Cardiac muscle cell (in vitro differentiated cells and primary cell): Measurements from ENCODE around the gene PLCXD3. TPM values are rescaled to one million over a fixed set of nuclear protein-coding genes. Genes with fewer than 3 reads are reported as not detected.

Source experiments
- DNase-seq, 2 donors: peaks; one replicate each; pipeline versions ENCODE4 v3.0.0 to v3.0.0-alpha.2; 2010 to 2017; ENCODE audit warnings: low read depth in 1 of 2, low spot score in 1 of 2
- H3K27ac ChIP-seq: fragments of 200-600 bp; sonication (generic); 2 replicates; pipeline ENCODE4 v1.5.1; 2016
- H3K27me3 ChIP-seq: fragments of 200-600 bp; sonication (generic); 2 replicates; pipeline ENCODE4 v1.6.0; 2016; ENCODE audit warnings: control low read depth
- H3K36me3 ChIP-seq: fragments of 200-600 bp; sonication (generic); 2 replicates; pipeline ENCODE4 v1.5.1; 2016; ENCODE audit warnings: control low read depth
- H3K4me1 ChIP-seq: fragments of 200-600 bp; sonication (generic); 2 replicates; pipeline ENCODE4 v1.8.1; 2017; ENCODE audit warnings: low read depth, mild to moderate bottlenecking, mixed run types
- H3K4me3 ChIP-seq: fragments of 200-600 bp; sonication (generic); 2 replicates; pipeline ENCODE4 v1.5.1; 2016; ENCODE audit warnings: mild to moderate bottlenecking
- H3K9me3 ChIP-seq: fragments of 200-600 bp; sonication (generic); 2 replicates; pipeline ENCODE4 v1.5.1; 2017; ENCODE audit warnings: low read depth, mild to moderate bottlenecking, control low read depth
- polyA plus RNA-seq: library from polyadenylated mRNA; unstranded; fragments of >200 nt; fragmentation: Nextera tagmentation; extraction: Ambion mirVana; gene quantifications from 2 replicates; pipeline ENCODE4 v1.2.1, GENCODE V29; 2016
- total RNA-seq: library from RNA; depleted of rRNA; stranded (reverse); fragments of >200 nt; gene quantifications from 2 replicates; pipeline ENCODE4 v1.2.3, GENCODE V29; 2016
- TF ChIP-seq, protein P1 (sequence below): IDR thresholded peaks from 2 replicates; pipeline ENCODE4 v1.5.1; 2012; ENCODE audit warnings: low read depth, mild to moderate bottlenecking, low read length

The PLCXD3 gene
- total and polyA plus RNA-seq, 2 experiments from 2014 or later: 7.9 to 58.6 TPM

DNA sequence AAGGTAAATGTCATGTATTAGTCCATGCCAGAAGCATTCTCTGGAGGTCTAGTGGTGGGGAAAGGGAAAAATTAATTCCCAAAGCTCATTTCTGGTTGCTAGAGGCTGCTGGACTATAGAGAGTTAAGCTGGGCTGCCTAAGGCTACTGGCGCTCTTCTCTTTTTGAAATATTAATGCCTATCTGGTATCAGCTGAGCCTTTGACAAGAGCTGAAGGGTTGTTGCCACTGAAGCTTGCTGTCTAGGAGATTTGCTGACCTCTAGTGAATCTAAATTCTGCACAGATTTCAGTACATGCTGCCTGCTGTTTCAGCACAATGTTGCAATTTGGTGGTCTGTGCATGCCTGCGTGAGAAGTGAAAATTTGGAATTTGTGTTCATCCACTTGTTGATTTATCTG lies 29.1 kb upstream of the PLCXD3 start:
- Histone ChIP-seq H3K4me3 (no peak overlapping the region), H3K4me1 (peaks cover 15% of the 10 kb centered on the region), H3K36me3 (no peaks in the 10 kb centered on the region), H3K9me3 (no peaks in the 10 kb centered on the region), H3K27me3 (no peaks in the 10 kb centered on the region), H3K27ac (peak overlapping the region; percentile 5)
- peak; percentile 15 to 40 for DNase-seq
- TF ChIP-seq, protein P1, sequence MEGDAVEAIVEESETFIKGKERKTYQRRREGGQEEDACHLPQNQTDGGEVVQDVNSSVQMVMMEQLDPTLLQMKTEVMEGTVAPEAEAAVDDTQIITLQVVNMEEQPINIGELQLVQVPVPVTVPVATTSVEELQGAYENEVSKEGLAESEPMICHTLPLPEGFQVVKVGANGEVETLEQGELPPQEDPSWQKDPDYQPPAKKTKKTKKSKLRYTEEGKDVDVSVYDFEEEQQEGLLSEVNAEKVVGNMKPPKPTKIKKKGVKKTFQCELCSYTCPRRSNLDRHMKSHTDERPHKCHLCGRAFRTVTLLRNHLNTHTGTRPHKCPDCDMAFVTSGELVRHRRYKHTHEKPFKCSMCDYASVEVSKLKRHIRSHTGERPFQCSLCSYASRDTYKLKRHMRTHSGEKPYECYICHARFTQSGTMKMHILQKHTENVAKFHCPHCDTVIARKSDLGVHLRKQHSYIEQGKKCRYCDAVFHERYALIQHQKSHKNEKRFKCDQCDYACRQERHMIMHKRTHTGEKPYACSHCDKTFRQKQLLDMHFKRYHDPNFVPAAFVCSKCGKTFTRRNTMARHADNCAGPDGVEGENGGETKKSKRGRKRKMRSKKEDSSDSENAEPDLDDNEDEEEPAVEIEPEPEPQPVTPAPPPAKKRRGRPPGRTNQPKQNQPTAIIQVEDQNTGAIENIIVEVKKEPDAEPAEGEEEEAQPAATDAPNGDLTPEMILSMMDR: no peak

DNA sequence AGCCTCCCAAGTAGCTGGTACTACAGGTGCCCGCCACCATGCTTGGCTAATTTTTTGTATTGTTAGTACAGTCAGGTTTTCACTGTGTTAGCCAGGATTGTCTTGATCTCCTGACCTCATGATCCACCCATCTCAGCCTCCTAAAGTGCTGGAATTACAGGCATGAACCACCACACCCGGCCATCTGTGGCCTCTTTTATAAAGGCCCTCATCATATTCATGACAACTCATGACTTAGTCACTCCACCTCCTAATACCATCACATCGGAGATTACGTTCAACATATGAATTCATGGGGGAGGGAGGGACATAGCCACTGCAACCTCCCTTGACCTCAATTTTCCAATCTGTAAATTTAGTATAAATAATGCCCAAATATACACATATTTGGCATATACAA lies 27.2 kb upstream of the PLCXD3 start:
- peaks cover 15% of the 10 kb centered on the region for H3K4me1 ChIP-seq
- H3K27me3 ChIP-seq: no peaks in the 10 kb centered on the region
- no peak for DNase-seq
- H3K4me3 ChIP-seq: no peak overlapping the region
- TF ChIP-seq, protein P1: no peak
- no peaks in the 10 kb centered on the region for H3K9me3 ChIP-seq
- H3K27ac ChIP-seq: no peak overlapping the region
- no peaks in the 10 kb centered on the region for H3K36me3 ChIP-seq

DNA sequence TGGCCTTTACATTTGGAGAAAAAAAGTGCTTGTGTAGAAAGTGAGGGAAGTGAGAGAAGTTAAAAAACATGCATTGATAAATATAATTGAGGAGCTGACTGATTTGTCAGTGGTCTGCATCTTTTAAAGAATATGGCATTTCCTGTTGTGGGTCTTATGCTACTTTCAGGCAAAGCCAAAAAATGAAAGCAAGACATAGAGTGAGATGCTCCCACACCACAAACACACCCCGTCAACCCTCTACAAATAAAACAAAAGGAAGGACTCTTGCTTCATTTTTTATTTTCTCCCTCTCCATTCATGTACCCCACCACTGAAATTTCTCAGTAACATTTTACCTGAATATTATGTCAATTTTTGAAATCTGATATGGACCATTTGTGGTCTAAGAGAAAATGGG lies 22.1 kb upstream of the PLCXD3 start:
- Histone ChIP-seq H3K9me3 (no peaks in the 10 kb centered on the region), H3K4me1 (no peaks in the 10 kb centered on the region), H3K27ac (no peak overlapping the region), H3K27me3 (no peaks in the 10 kb centered on the region), H3K4me3 (no peak overlapping the region), H3K36me3 (no peaks in the 10 kb centered on the region)
- TF ChIP-seq, protein P1: no peak
- DNase-seq: no peak

DNA sequence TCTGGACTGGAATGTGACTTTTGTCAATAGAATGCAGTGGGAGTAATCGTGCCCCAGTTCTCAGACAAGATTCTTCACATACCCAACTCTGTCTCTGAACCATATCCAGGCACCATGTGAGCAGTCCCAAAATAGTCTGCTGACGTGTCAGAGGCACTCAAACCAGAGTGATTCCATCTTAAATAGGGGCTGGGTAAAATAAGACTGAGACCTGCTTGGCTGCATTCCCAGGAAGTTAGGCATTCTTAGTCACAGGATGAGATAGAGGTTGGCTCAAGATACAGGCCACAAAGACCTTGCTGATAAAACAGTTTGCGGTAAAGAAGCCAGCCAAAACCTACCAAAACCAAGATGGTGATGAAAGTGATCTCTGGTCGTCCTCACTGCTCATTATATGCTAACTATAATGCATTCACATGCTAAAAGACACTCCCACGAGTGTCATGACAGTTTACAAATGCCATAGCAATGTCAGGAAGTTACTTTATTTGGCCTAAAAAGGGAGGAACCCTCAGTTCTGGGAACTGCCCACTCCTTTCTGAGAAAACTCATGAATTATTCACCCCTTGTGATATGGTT lies 16.9 kb upstream of the PLCXD3 start:
- H3K27me3 ChIP-seq: no peaks in the 10 kb centered on the region
- H3K36me3 ChIP-seq: no peaks in the 10 kb centered on the region
- H3K27ac ChIP-seq: peak overlapping the region; percentile 89
- H3K4me3 ChIP-seq: no peak overlapping the region
- TF ChIP-seq, protein P1: no peak
- peak; percentile 71 to 99 for DNase-seq
- H3K9me3 ChIP-seq: no peaks in the 10 kb centered on the region
- peaks cover 16% of the 10 kb centered on the region for H3K4me1 ChIP-seq

DNA sequence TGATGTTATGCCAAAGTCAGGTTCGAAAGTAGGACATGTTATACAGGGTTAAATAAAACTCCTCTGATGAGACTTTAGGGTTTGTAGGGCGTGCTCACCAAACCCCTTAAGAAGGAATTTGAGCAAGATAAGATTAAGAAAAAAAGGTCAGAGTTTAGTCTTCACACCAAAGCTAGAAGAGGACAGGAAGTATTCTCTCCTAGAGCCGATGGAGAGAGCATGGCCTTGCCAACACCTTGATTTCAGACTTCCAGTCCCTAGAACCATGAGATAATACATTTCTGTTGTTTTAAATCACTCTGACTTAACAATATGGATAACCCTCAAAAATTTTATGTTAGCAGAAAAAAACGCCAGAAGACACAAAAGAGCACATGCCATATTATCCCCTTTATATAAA lies 16.3 kb upstream of the PLCXD3 start:
- peak overlapping the region; percentile 89 for H3K27ac ChIP-seq
- peaks cover 16% of the 10 kb centered on the region for H3K4me1 ChIP-seq
- no peak for DNase-seq
- no peaks in the 10 kb centered on the region for H3K36me3 ChIP-seq
- H3K9me3 ChIP-seq: no peaks in the 10 kb centered on the region
- H3K4me3 ChIP-seq: no peak overlapping the region
- TF ChIP-seq, protein P1: no peak
- H3K27me3 ChIP-seq: no peaks in the 10 kb centered on the region
